ENCODE measurements around the gene TSPYL1. TPM values are rescaled to one million over a fixed set of nuclear protein-coding genes. Genes with fewer than 3 reads are reported as not detected.
"Not testable (repeated sequence)": the region's sequence is repeated elsewhere in the genome, so short reads cannot be mapped to it uniquely, and the experiment has no call there.

The TSPYL1 gene
- total RNA-seq, 2 donors from 2014 or later: 60.0 to 74.9 TPM

DNA sequence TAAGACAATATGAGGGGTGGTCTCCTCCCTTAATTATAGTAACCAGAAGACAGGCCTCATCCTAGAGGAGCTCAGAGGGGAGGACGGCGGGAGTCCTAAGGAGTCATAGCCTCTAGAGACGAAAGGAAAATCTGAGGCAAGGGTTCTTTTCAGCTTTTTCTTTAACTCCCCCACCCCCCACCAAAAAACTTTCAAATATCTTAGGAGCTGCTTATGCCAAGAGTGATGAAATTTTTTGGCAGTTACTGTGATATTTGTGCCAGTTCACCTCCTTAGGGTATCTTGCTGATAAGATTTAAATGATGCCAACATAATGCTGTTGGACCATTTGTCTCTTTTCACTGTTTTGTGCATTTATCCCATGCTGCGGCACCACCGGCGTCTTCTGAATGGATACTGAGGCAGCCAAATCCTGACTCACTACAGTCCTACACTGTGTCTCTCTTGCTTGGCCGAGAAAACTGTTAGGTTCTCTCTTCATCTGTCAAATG, 46.5 kb upstream of the TSPYL1 start:
- no peak for TF ChIP-seq CTCF (IDR thresholded peaks at IDR 0.05)
- no peak overlapping the region for H3K27ac ChIP-seq
- no peaks in the 10 kb centered on the region for H3K9me3 ChIP-seq
- no peak for DNase-seq (ENCODE audit: low spot score)
- peaks cover 9 to 33% of the 10 kb centered on the region in 2 donors for H3K4me1 ChIP-seq (ENCODE audit: control insufficient read depth in 1 of 2, low read depth in 2 of 2)
- no peaks in the 10 kb centered on the region for H3K27me3 ChIP-seq (replicated peaks; ENCODE audit: insufficient read depth)
- no peaks in the 10 kb centered on the region for H3K36me3 ChIP-seq
- ATAC-seq (ENCODE audit: insufficient number of reproducible peaks, low FRiP score, low read depth): peak; percentile 65
- H3K4me3 ChIP-seq: no peak overlapping the region

DNA sequence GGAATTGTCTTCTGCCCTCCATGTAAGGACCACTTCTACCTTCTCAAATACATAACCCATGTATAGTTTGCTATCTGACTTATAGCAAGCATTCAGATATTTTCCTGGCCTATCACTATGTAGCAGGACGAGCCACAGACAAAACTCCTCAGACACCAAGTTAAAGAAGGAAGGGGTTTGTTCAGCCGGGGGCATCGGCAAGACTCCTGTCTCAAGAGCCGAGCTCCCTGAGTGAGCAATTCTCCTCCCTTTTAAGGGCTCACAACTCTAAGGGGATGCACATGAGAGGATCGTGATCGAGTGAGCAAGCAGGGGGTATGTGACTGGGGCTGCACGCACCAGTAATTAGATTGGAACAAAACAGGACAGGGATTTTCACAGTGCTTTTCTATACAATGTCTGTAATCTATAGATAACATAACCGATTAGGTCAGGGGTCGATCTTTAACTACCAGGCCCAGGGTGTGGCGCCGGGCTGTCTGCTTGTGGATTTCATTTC, 46.0 kb upstream of the TSPYL1 start:
- not testable (repeated sequence) for H3K9me3 ChIP-seq; ATAC-seq (ENCODE audit: insufficient number of reproducible peaks, low FRiP score, low read depth); DNase-seq (ENCODE audit: low spot score); H3K27me3 ChIP-seq (replicated peaks; ENCODE audit: insufficient read depth); H3K36me3 ChIP-seq; H3K4me3 ChIP-seq; H3K27ac ChIP-seq
- peaks cover 9 to 33% of the 10 kb centered on the region in 2 donors for H3K4me1 ChIP-seq (ENCODE audit: control insufficient read depth in 1 of 2, low read depth in 2 of 2)

DNA sequence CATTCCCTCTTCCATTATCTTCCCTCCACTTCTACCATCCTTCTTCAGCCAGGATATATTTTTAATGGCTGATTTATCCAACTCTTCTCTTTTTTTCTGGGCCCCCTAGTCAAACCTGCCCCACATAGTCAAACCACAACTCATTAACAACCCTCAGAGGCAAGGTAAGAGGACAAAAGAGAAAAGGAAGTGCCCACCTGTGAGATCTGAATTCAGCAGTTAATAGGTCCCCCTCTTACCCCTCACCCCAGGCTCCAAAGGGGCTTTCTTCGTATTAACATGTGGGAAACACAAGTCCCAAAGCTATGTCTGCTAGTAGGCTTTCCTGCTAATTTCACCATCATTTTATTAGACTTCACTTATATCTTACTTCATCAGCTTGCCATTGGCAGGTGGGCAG, 44.1 kb upstream of the TSPYL1 start:
- no peak for TF ChIP-seq CTCF (IDR thresholded peaks at IDR 0.05)
- no peak for ATAC-seq (ENCODE audit: insufficient number of reproducible peaks, low FRiP score, low read depth)
- H3K4me1 ChIP-seq (ENCODE audit: control insufficient read depth in 1 of 2, low read depth in 2 of 2): peaks cover 6 to 30% of the 10 kb centered on the region in 2 donors
- H3K27me3 ChIP-seq (replicated peaks; ENCODE audit: insufficient read depth): no peaks in the 10 kb centered on the region
- H3K36me3 ChIP-seq: no peaks in the 10 kb centered on the region
- no peak overlapping the region for H3K4me3 ChIP-seq
- no peak for DNase-seq (ENCODE audit: low spot score)
- no peaks in the 10 kb centered on the region for H3K9me3 ChIP-seq
- no peak overlapping the region for H3K27ac ChIP-seq

GRCh38 chr6:116321933-116322332, 42.2 kb upstream of the TSPYL1 start:
- H3K36me3 ChIP-seq; H3K9me3 ChIP-seq; ATAC-seq (ENCODE audit: insufficient number of reproducible peaks, low FRiP score, low read depth); H3K27ac ChIP-seq; H3K4me3 ChIP-seq; DNase-seq (ENCODE audit: low spot score); H3K27me3 ChIP-seq (replicated peaks; ENCODE audit: insufficient read depth): not testable (repeated sequence)
- peaks cover 1 to 14% of the 10 kb centered on the region in 2 donors for H3K4me1 ChIP-seq (ENCODE audit: control insufficient read depth in 1 of 2, low read depth in 2 of 2)

- no peak overlapping the region for H3K27ac ChIP-seq
- peak; percentile 9 for DNase-seq (ENCODE audit: low spot score)
- no peak for TF ChIP-seq CTCF (IDR thresholded peaks at IDR 0.05)
Measured at GRCh38 chr6:116316772-116317467, 37.2 kb upstream of the TSPYL1 start.

GRCh38 chr6:116314878-116315277, 35.1 kb upstream of the TSPYL1 start:
- ATAC-seq (ENCODE audit: insufficient number of reproducible peaks, low FRiP score, low read depth) (no peak), DNase-seq (ENCODE audit: low spot score) (no peak)
- Histone ChIP-seq H3K27ac (no peak overlapping the region), H3K4me3 (no peak overlapping the region), H3K9me3 (no peaks in the 10 kb centered on the region), H3K36me3 (no peaks in the 10 kb centered on the region), H3K4me1 (ENCODE audit: control insufficient read depth in 1 of 2, low read depth in 2 of 2) (peaks cover 0 to 16% of the 10 kb centered on the region in 2 donors), H3K27me3 (replicated peaks; ENCODE audit: insufficient read depth) (no peaks in the 10 kb centered on the region)
- TF ChIP-seq CTCF (IDR thresholded peaks at IDR 0.05): no peak

More at GRCh38 chr6:116316772-116317467, 37.2 kb upstream of the TSPYL1 start:
- ATAC-seq (ENCODE audit: insufficient number of reproducible peaks, low FRiP score, low read depth): no peak
- no peaks in the 10 kb centered on the region for H3K27me3 ChIP-seq (replicated peaks; ENCODE audit: insufficient read depth)
- no peaks in the 10 kb centered on the region for H3K9me3 ChIP-seq
- H3K4me3 ChIP-seq: no peak overlapping the region
- no peaks in the 10 kb centered on the region for H3K36me3 ChIP-seq
- H3K4me1 ChIP-seq (ENCODE audit: control insufficient read depth in 1 of 2, low read depth in 2 of 2): peaks cover 0 to 16% of the 10 kb centered on the region in 2 donors

All from thoracic aorta (tissue), 2 donors.